ENCODE measurements around the gene CCDC134. TPM values are rescaled to one million over a fixed set of nuclear protein-coding genes. Genes with fewer than 3 reads are reported as not detected.

The CCDC134 gene
- total and polyA plus RNA-seq, 2 of the 8 experiments (the other 6 are each of a cell fraction or from before 2014, with no cell fraction given), result 7.7 to 20.0 TPM

- Histone ChIP-seq H2AK5ac (ENCODE audit: low read depth, low read length) (no peak overlapping the region), H2AFZ (ENCODE audit: low read length) (no peak overlapping the region), H3K23me2 (ENCODE audit: low read depth, low read length) (no peaks in the 10 kb centered on the region), H3K79me2 (ENCODE audit: control insufficient read depth in 1 of 2, insufficient read depth in 2 of 2, low read length in 2 of 2) (no peaks in the 10 kb centered on the region), H3K56ac (replicated peaks; ENCODE audit: insufficient read length, low read depth, low read length) (no peak overlapping the region), H3K4me1 (replicated peaks in 1 of 4; ENCODE audit: control insufficient read depth in 3 of 4, insufficient read depth in 4 of 4, low read length in 3 of 4) (no peaks in the 10 kb centered on the region; a peak in 1 of 7 replicates), H3K27me3 (replicated peaks in 1 of 4; ENCODE audit: control insufficient read depth in 3 of 4, extremely low read depth in 1 of 4, insufficient read depth in 3 of 4, low read length in 3 of 4) (no peaks in the 10 kb centered on the region; a peak in 2 of 7 replicates), H2BK5ac (ENCODE audit: low read depth, low read length) (no peak overlapping the region), H3K79me1 (ENCODE audit: low read depth, low read length) (no peaks in the 10 kb centered on the region), H3K4me3 (ENCODE audit: extremely low read depth in 1 of 4, insufficient read depth in 2 of 4, low read depth in 3 of 4, low read length in 4 of 4) (no peak overlapping the region), H4K5ac (ENCODE audit: insufficient read length, low read depth, low read length) (no peak overlapping the region), H3K36me3 (ENCODE audit: control insufficient read depth in 2 of 4, insufficient read depth in 4 of 4, low read length in 3 of 4) (no peaks in the 10 kb centered on the region), H4K8ac (ENCODE audit: extremely low read depth, insufficient read depth, low read length) (no peak overlapping the region), H3K9ac (replicated peaks in 1 of 4; ENCODE audit: extremely low read depth in 1 of 4, low read depth in 3 of 4, low read length in 3 of 4) (no peak overlapping the region), H2BK120ac (replicated peaks; ENCODE audit: low read depth, low read length) (no peak overlapping the region), H4K91ac (replicated peaks; ENCODE audit: insufficient read length, low read length) (no peak overlapping the region), H2BK15ac (ENCODE audit: low read length) (no peak overlapping the region; the same call in 1 of the 2 replicates), H3K18ac (ENCODE audit: extremely low read depth, low read length) (no peak overlapping the region), H3K23ac (ENCODE audit: insufficient read length) (no peak overlapping the region), H4K20me1 (replicated peaks in 1 of 2; ENCODE audit: control insufficient read depth in 1 of 2, insufficient read depth in 2 of 2, low read length in 2 of 2) (no peaks in the 10 kb centered on the region), H2BK20ac (ENCODE audit: low read length) (no peak overlapping the region), H3K27ac (ENCODE audit: low read depth, low read length) (no peak overlapping the region), H3K14ac (ENCODE audit: insufficient read length) (no peak overlapping the region), H3K4me2 (ENCODE audit: insufficient read depth in 1 of 2, low read depth in 2 of 2, low read length in 2 of 2) (no peak overlapping the region), H2BK12ac (ENCODE audit: low read depth, low read length) (no peak overlapping the region), H3K9me3 (ENCODE audit: insufficient read depth in 2 of 2, low read depth in 1 of 2, low read length in 1 of 2) (no peaks in the 10 kb centered on the region), H3K4ac (replicated peaks; ENCODE audit: insufficient read length, low read depth, low read length) (no peak overlapping the region)
- FAIRE-seq (no peak), DNase-seq (ENCODE audit: low read depth in 1 of 2, low spot score in 2 of 2) (no peak)
- CTCF ChIA-PET (ENCODE audit: partially characterized antibody), result interaction anchor here (0.6 to 4.8 kb wide), 9 partner anchors 9 to 84 kb away, joined by 3 to 21 read pairs (median 5); no protein-coding TSS in a partner anchor
- TF ChIP-seq POU5F1 (IDR thresholded peaks at IDR 0.05; ENCODE audit: low read depth, low read length), result no peak
- no peak for TF ChIP-seq CTBP2 (IDR thresholded peaks at IDR 0.05; ENCODE audit: borderline replicate concordance, insufficient read depth, insufficient read length, low read length)
- no peak for TF ChIP-seq MAX (IDR thresholded peaks at IDR 0.05)
- TF ChIP-seq CHD2 (IDR thresholded peaks at IDR 0.05; ENCODE audit: low read length), result no peak
- no peak for TF ChIP-seq BCL11A (IDR thresholded peaks at IDR 0.05; ENCODE audit: low read depth in 2 of 2, low read length in 2 of 2)
- no peak for TF ChIP-seq USF2 (IDR thresholded peaks at IDR 0.05; ENCODE audit: low read length)
- TF ChIP-seq GABPA (IDR thresholded peaks at IDR 0.05; ENCODE audit: borderline replicate concordance, insufficient read depth, low read length), result no peak
- TF ChIP-seq TAF1 (IDR thresholded peaks at IDR 0.05; ENCODE audit: low read depth, low read length), result no peak
- TF ChIP-seq TEAD4 (IDR thresholded peaks at IDR 0.05; ENCODE audit: low read depth, low read length), result no peak
- 88% methylated on average over 1 of the region's 1 CpG; no CpG with 5 or more reads in 1 of the 2 experiments for WGBS, 2 experiments (ENCODE audit: extremely low coverage in 1 of 2, insufficient coverage in 1 of 2, insufficient read length in 1 of 2, insufficient replicate concordance in 2 of 2, low coverage in 1 of 2, low lambda C conversion rate in 2 of 2, missing lambda C conversion rate in 1 of 2)
- POLR2A ChIA-PET (ENCODE audit: partially characterized antibody), result interaction anchor here (0.6 to 5.8 kb wide), 3 partner anchors 11 to 19 kb away, joined by 3 to 30 read pairs (median 4); partner anchors contain the start of gene CCDC134
These were observed 19.0 kb upstream of the CCDC134 start for GRCh38 chr22:41781507-41781906.

Measured in H1 (cell line).